ENCODE results near the gene HIF3A. TPM values are rescaled to one million over a fixed set of nuclear protein-coding genes. Genes with fewer than 3 reads are reported as not detected.

HIF3A gene
- total RNA-seq, 1 experiment from 2014 or later, result not detected

GRCh38 chr19:46361915-46362314 is 65.1 kb downstream of the HIF3A start:
- Histone ChIP-seq H3K4me2 (ENCODE audit: low read length) (no peak overlapping the region), H3K9me3 (ENCODE audit: low read length) (no peaks in the 10 kb centered on the region), H3K79me2 (ENCODE audit: low read length) (peaks cover 27% of the 10 kb centered on the region), H3K36me3 (ENCODE audit: low read depth, low read length) (peaks cover 5% of the 10 kb centered on the region; the same call in 1 of the 2 replicates), H2AFZ (ENCODE audit: low read length) (no peak overlapping the region), H3K27ac (ENCODE audit: low read length) (no peak overlapping the region), H3K9ac (ENCODE audit: low read length) (no peak overlapping the region), H3F3A (ENCODE audit: low read length, unreplicated experiment) (no peaks in the 10 kb centered on the region), H4K20me1 (ENCODE audit: low read length) (no peaks in the 10 kb centered on the region), H3K9me2 (replicated peaks; ENCODE audit: low read length) (no peaks in the 10 kb centered on the region), H3K27me3 (ENCODE audit: low read length) (no peaks in the 10 kb centered on the region), H3K4me3 (ENCODE audit: low read length) (no peak overlapping the region), H3K4me1 (ENCODE audit: insufficient read depth, low read length) (no peaks in the 10 kb centered on the region)
- ChIA-PET CTCF (no interaction called here), POLR2A (ENCODE audit: unreplicated experiment) (no interaction called here)
- no peak for TF ChIP-seq EZH2 (IDR thresholded peaks at IDR 0.05; ENCODE audit: low read length, unreplicated experiment)
- no peak for TF ChIP-seq EZH2phosphoT487 (IDR thresholded peaks at IDR 0.05; ENCODE audit: borderline replicate concordance, low read length)
- no TSS peak for BruUV-seq (replicated peaks)
- DNase-seq, result no peak
- ATAC-seq, result no peak
- intact Hi-C loops (cut with micrococcal nuclease), result no loop called here

GRCh38 chr19:46364359-46364758 is 67.5 kb downstream of the HIF3A start:
- Histone ChIP-seq H4K20me1 (ENCODE audit: low read length) (0 out of 2 replicates have a peak, but pooled peaks cover 3% of the 10 kb centered on the region), H3K27me3 (ENCODE audit: low read length) (no peaks in the 10 kb centered on the region), H3K36me3 (ENCODE audit: low read depth, low read length) (peaks cover 5% of the 10 kb centered on the region; the same call in 1 of the 2 replicates), H3F3A (ENCODE audit: low read length, unreplicated experiment) (no peaks in the 10 kb centered on the region), H3K9me3 (ENCODE audit: low read length) (no peaks in the 10 kb centered on the region), H3K79me2 (ENCODE audit: low read length) (peaks cover 15% of the 10 kb centered on the region), H3K4me2 (ENCODE audit: low read length) (no peak overlapping the region), H2AFZ (ENCODE audit: low read length) (no peak overlapping the region), H3K9ac (ENCODE audit: low read length) (no peak overlapping the region), H3K4me1 (ENCODE audit: insufficient read depth, low read length) (no peaks in the 10 kb centered on the region), H3K4me3 (ENCODE audit: low read length) (no peak overlapping the region), H3K9me2 (replicated peaks; ENCODE audit: low read length) (no peaks in the 10 kb centered on the region), H3K27ac (ENCODE audit: low read length) (no peak overlapping the region)
- ATAC-seq (no peak), DNase-seq (no peak)
- ChIA-PET CTCF (no interaction called here), POLR2A (ENCODE audit: unreplicated experiment) (no interaction called here)
- no TSS peak for BruUV-seq (replicated peaks)
- TF ChIP-seq EZH2 (IDR thresholded peaks at IDR 0.05; ENCODE audit: low read length, unreplicated experiment), result no peak
- no peak for TF ChIP-seq EZH2phosphoT487 (IDR thresholded peaks at IDR 0.05; ENCODE audit: borderline replicate concordance, low read length)
- TF ChIP-seq CTCF (conservative IDR thresholded peaks at IDR 0.05; ENCODE audit: low read depth, low read length), result no peak
- intact Hi-C loops (cut with micrococcal nuclease), result no loop called here

- no peaks in the 10 kb centered on the region for H3K27me3 ChIP-seq (ENCODE audit: low read length)
- intact Hi-C loops (cut with micrococcal nuclease), result loop anchor here (1.0 kb wide), 1 partner anchor 18 kb away; the partner anchor contains the start of gene PPP5C
- peaks cover 5% of the 10 kb centered on the region for H3K4me1 ChIP-seq (ENCODE audit: insufficient read depth, low read length)
- H3K4me2 ChIP-seq (ENCODE audit: low read length), result no peak overlapping the region
- H3K79me2 ChIP-seq (ENCODE audit: low read length), result peaks cover 16% of the 10 kb centered on the region
- H4K20me1 ChIP-seq (ENCODE audit: low read length), result 0 out of 2 replicates have a peak, but pooled peaks cover 3% of the 10 kb centered on the region
- no peaks in the 10 kb centered on the region for H3K9me2 ChIP-seq (replicated peaks; ENCODE audit: low read length)
- TF ChIP-seq CTCF (conservative IDR thresholded peaks at IDR 0.05; ENCODE audit: low read depth, low read length), result no peak
- H2AFZ ChIP-seq (ENCODE audit: low read length), result no peak overlapping the region
- BruUV-seq (replicated peaks), result no TSS peak
- no peaks in the 10 kb centered on the region for H3K9me3 ChIP-seq (ENCODE audit: low read length)
- ATAC-seq (no peak), DNase-seq (no peak)
- H3K4me3 ChIP-seq (ENCODE audit: low read length), result no peak overlapping the region
- CTCF ChIA-PET, result no interaction called here
- H3F3A ChIP-seq (ENCODE audit: low read length, unreplicated experiment), result no peaks in the 10 kb centered on the region
- no peak overlapping the region for H3K9ac ChIP-seq (ENCODE audit: low read length)
- H3K36me3 ChIP-seq (ENCODE audit: low read depth, low read length), result peaks cover 5% of the 10 kb centered on the region; the same call in 1 of the 2 replicates
- POLR2A ChIA-PET (ENCODE audit: unreplicated experiment), result no interaction called here
- H3K27ac ChIP-seq (ENCODE audit: low read length), result no peak overlapping the region
These were observed 68.7 kb downstream of the HIF3A start for GRCh38 chr19:46365561-46365960.
